ENCODE data around the gene CTSZ. TPM values are rescaled to one million over a fixed set of nuclear protein-coding genes. Genes with fewer than 3 reads are reported as not detected.
"Not testable (repeated sequence)": the region's sequence is repeated elsewhere in the genome, so short reads cannot be mapped to it uniquely, and the experiment has no call there.

Gene CTSZ
- total RNA-seq, 1 donor from 2014 or later = 151 TPM

GRCh38 chr20:58987790-58988564, 19.1 kb downstream of the CTSZ start:
- no peak for DNase-seq (ENCODE audit: low spot score)
- intact Hi-C loops (cut with DNase I) = no loop called here
- ATAC-seq = no peak

GRCh38 chr20:58986968-58987517, 20.0 kb downstream of the CTSZ start:
- ATAC-seq = no peak
- intact Hi-C loops (cut with DNase I) = no loop called here
- no peak for DNase-seq (ENCODE audit: low spot score)

- no peak for ATAC-seq
- intact Hi-C loops (cut with DNase I) = no loop called here
- no peak for DNase-seq (ENCODE audit: low spot score)
Measured at GRCh38 chr20:58986286-58986967, 20.6 kb downstream of the CTSZ start.

- intact Hi-C loops (cut with DNase I) = no loop called here
- DNase-seq (ENCODE audit: low spot score) (no peak), ATAC-seq (peak; percentile 40)
Measured at GRCh38 chr20:58985656-58986055, 21.4 kb downstream of the CTSZ start.

GRCh38 chr20:58984691-58985090, 22.4 kb downstream of the CTSZ start:
- no peak for DNase-seq (ENCODE audit: low spot score)
- ATAC-seq = no peak
- intact Hi-C loops (cut with DNase I) = no loop called here

- DNase-seq (ENCODE audit: low spot score); intact Hi-C loops (cut with DNase I); ATAC-seq: not testable (repeated sequence)
Measured at GRCh38 chr20:58983115-58983468, 24.0 kb downstream of the CTSZ start.

GRCh38 chr20:58982406-58983114, 24.5 kb downstream of the CTSZ start:
- ATAC-seq (no peak), DNase-seq (ENCODE audit: low spot score) (no peak)
- intact Hi-C loops (cut with DNase I) = no loop called here

GRCh38 chr20:58981628-58982364, 25.3 kb downstream of the CTSZ start:
- no peak for ATAC-seq
- intact Hi-C loops (cut with DNase I) = no loop called here
- no peak for DNase-seq (ENCODE audit: low spot score)

- ATAC-seq = peak; percentile 96
Measured at GRCh38 chr20:58980711-58981627, 26.1 kb downstream of the CTSZ start, which contains the start of gene NELFCD. Gene NELFCD, plus strand, starts transcription at chr20:58981256. Its CDS starts 54 bp downstream, at chr20:58981310.

GRCh38 chr20:58978351-58979190, 28.5 kb downstream of the CTSZ start:
- DNase-seq (ENCODE audit: low spot score) (no peak), ATAC-seq (no peak)
- intact Hi-C loops (cut with DNase I) = no loop called here

More at GRCh38 chr20:58980711-58981627, 26.1 kb downstream of the CTSZ start, which contains the start of gene NELFCD:
- intact Hi-C loops (cut with DNase I) = no loop called here
- DNase-seq (ENCODE audit: low spot score) = peak; percentile 94

GRCh38 chr20:58976061-58976730, 30.9 kb downstream of the CTSZ start:
- DNase-seq (ENCODE audit: low spot score) (no peak), ATAC-seq (no peak)
- intact Hi-C loops (cut with DNase I) = no loop called here

GRCh38 chr20:58975353-58975752, 31.7 kb downstream of the CTSZ start:
- no peak for ATAC-seq
- intact Hi-C loops (cut with DNase I) = no loop called here
- no peak for DNase-seq (ENCODE audit: low spot score)

GRCh38 chr20:58973866-58974265, 33.2 kb downstream of the CTSZ start:
- no peak for DNase-seq (ENCODE audit: low spot score)
- no peak for ATAC-seq
- intact Hi-C loops (cut with DNase I) = no loop called here

- ATAC-seq = no peak
- intact Hi-C loops (cut with DNase I) = no loop called here
- no peak for DNase-seq (ENCODE audit: low spot score)
Measured at GRCh38 chr20:58973179-58973578, 33.9 kb downstream of the CTSZ start.

- DNase-seq (ENCODE audit: low spot score) = no peak
- ATAC-seq = no peak
- intact Hi-C loops (cut with DNase I) = no loop called here
Measured at GRCh38 chr20:58971429-58971828, 35.6 kb downstream of the CTSZ start.

GRCh38 chr20:58970146-58970545, 36.9 kb downstream of the CTSZ start:
- ATAC-seq (no peak), DNase-seq (ENCODE audit: low spot score) (no peak)
- intact Hi-C loops (cut with DNase I) = no loop called here

- intact Hi-C loops (cut with DNase I) = no loop called here
- DNase-seq (ENCODE audit: low spot score) (no peak), ATAC-seq (no peak)
Measured at GRCh38 chr20:58969439-58969838, 37.6 kb downstream of the CTSZ start.

All from sciatic nerve (tissue), 2 donors.